Amygdala (tissue), 56 donors: ENCODE measurements around the gene FKBP2.

ENCODE experiments used
- DNase-seq, 56 donors: peaks; one replicate each; lab custom pipeline; 2025; lab: John Stamatoyannopoulos, UW

The FKBP2 gene

DNA sequence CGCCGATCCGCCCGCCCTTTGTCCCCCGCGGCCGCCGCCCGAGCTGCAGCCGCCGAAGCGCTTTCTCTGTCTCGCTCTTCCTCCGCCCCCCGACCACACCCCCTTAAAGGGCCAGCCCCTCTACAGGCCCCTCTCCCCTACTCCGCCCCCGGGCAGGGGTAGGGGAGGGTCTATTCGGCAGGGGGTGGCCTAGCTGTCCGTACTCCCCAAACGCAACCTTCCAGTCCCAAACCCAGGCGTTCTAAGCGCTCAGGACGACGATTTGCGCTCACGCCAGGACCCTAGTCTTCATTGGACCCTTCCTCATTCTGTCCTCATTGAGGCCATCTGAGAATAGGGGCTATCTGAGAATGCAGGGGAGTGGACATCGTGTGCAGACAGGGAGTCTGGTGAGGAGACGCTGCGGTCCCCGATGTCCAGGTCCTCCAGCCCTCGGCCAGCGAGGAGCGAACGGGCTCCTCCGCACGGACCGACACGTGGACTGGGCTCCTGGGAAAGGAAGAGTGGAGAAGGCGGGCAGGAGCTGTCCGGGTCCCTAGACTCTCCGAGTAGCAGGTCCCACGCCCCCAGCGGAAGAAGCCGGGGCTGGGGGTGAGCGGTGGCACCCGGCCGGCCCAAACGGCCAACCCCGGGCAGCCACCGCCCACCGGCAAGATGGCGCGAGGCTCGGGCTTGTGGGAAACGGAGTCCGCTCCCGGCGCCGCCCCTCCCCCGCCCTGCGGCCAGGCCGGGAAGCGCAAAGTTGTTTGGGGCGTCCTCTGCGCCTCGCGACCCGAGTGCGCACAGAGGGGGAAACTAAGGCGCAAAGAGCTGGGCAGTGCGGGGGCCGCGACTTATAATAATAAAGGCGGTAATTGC, 6.2 kb downstream of the FKBP2 start, which contains the start of gene PPP1R14B:
Gene PPP1R14B, minus strand, starts transcription at position 73 of the 858 bp plus-strand sequence. CDS start 270 bp downstream, outside the sequence.
- DNase-seq, result peak in 53 of 56 donors; percentile 36 to 90 (median 73)

DNA sequence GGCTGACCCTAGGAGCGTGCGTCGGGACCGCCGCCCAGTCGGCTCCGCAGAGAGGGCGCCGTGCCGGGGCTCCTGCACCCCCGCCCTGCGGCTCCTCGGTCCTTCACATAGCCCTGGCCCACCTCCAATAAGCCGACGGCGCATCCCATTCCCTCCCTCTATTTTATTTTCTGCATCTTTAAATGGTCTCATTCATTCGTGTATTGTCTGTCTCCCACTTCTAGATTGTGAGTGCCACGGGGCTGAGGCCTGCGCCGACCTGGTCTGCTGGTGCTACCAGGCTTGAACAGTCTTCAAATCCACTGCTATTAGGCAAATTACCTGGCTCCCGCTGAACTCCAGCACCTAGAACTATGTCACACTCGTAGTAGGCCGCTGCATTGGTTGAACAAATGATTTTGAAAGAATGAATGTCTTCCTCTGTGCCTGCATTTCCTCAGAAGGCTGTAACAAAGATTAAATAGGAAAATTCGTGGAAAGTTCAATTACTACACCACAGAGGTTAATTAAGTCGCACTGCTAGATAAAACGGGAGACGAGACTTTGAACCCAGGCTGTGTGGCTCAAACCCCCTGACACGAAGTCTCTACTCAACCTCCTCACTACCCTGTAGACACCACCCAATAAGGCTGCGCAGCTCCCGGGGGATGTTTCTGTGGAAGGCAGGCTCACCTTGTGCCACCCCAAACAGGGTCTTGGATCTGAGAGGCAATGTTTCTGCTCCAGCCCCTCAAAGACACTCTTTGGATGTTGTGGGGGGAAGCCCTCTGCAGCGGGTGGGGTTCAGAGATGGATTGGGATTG, 7.0 kb downstream of the FKBP2 start:
- DNase-seq, result peak in 1 of 56 donors; percentile 84

DNA sequence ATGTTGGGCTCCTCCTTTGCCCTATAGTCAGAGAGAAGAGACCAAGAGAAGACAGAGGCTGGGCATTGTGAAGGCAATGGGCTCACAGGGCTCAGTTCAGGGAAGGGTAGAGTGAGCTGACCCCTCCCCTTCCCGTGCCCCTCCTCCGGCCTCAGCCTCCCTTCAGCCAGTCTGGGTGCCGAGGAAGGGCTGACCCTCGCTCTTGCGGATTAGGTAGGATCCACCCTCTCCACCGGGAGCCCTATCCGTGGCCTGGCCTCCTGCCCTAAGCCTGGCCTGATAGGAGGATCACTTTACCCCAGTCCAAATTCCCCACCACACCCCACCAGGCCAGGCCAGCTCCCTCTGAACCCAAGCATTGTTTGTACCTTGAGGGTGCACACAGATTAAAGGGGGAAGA, 7.7 kb downstream of the FKBP2 start:
- no peak for DNase-seq

DNA sequence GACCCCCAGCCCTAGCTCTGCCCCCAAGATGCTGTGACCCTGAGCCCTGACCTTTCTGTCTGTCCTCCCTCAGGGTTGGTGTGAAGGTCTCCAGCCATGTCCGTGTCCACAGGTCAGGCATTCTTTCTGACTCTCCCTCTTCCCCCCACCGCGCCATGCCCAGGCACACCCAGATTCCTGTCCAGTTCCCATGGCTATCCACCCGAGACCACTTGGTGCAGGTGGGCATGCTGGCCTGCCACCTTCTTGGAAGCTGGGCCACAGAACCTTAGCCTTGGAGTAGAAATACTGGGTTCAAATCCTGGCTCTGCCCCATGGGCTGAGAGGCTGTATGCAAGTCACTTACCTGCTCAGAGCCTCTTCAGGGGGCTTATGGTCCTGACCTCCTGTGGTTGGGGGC, 8.1 kb downstream of the FKBP2 start:
- DNase-seq, result no peak

DNA sequence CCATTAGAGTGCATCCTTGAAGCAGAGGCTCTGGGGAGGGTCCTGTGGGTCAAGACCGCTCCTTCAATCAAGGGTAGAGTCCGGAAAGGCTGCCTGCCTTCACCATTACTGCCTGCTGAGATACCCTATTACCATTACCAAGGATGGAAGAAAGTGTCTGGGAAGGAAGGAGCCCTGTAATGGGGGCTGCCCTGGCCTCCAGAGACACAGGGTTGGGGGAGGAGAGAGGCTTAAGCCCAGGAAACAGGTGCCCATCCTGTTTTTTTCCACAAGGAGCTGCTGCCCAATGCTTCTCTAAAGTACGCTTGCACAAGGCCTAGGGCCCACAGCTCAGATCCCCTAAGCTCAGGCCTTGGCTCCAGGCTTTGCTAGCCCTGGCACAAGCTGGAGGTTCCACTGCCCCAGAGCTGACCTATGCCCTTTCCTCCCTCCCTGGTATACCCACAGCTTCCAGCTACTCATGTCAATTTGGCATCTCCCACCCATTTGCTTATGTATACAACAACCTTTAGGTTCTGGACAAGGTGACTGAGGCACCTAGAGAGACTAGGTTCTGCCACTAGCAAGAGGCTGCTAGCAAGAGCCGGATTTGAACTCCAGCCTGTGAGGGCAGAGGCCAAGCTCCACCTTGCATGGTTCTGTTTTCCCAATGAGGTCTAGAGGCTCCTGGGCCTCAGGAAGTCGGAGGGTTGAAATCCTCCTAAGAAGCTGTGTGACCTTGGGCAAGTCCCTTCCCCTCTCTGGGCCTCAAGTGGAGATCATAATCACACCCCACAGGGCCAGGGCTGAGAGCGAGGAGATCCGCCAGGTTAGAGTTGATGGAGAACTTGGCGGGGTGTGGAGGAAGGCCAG, 8.9 kb downstream of the FKBP2 start:
- DNase-seq, result no peak

DNA sequence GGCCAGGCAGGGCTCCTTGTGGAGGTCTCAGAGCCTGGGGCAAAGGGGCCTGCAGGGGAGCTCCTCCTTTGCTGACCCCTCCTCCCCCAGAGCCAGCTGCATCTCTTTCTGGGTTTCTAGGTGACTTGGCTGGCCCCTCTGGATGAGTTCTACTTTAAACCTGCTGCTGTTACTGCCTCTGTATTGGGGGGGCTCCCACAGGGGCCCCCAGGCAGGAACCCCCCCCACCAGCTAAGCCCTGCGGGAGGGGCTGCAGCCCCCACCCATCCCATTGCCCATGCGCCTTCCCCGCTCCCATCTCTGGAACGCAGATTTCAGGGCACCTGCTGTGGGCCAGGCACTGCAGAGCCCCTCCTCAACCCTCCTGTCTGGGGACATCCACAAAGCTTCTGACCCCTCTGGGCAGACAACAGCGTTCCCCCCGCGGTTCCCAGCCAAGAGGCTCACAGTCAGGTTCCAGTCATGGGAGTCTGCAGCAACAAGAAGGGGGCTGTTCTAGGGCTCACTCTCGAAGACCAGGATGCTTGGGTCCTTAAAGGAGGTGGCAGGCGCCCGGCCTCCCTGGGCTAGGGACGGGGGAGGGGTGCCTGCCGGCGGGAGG, 9.6 kb downstream of the FKBP2 start:
- DNase-seq, result no peak

DNA sequence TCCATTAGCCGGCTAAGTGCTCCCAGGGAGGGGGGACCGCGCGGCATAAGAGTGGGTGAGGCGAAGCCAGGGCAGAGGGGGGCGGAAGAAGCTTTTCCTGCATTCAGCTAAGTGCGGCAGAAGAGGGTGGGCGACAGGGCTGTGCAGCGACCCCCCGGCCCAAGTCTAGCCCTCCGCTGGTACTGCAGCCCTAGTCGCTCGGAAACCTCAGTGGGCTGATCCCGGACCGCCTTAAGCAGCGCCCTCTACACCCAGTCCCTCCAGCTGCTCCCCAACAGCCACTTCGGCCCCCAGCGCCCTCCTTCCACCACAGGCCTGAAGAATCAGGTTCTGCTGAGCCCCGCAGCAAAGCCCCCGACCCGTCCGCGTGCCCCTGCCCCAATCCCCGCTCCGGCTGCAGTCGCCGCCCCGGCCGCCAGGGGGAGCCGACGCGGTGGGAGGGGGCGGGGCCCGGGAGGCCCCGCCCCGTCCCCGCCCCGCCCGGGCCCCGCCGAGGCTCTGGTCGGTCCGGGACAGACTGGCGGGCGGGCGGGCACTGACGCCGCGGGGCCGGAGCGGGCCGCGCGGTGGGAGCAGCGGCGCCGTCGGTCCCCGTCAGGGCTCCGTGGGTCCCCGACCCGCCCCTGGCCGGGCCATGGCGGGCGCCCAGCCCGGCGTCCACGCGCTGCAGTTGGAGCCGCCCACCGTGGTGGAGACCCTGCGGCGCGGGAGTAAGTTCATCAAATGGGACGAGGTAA, 10.3 kb downstream of the FKBP2 start, which contains the start of gene PLCB3:
Gene PLCB3, plus strand, starts transcription at position 515 of the 737 bp plus-strand sequence. Its CDS starts 120 bp downstream, at position 635.
- peak in 26 of 56 donors; percentile 18 to 69 (median 38) for DNase-seq

DNA sequence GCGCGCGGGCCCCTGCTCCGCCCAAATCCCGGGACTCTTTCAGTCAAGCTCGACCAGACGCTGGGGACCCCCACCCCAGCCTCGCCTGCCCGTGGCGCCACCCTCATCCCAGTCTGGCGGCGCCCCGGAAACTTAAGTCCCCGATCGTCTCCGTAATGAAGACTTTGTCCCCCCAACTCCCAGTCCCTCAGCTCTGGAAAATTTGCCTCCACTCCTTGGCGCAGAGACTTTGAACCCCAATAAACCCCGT, 10.8 kb downstream of the FKBP2 start:
- DNase-seq, result no peak

DNA sequence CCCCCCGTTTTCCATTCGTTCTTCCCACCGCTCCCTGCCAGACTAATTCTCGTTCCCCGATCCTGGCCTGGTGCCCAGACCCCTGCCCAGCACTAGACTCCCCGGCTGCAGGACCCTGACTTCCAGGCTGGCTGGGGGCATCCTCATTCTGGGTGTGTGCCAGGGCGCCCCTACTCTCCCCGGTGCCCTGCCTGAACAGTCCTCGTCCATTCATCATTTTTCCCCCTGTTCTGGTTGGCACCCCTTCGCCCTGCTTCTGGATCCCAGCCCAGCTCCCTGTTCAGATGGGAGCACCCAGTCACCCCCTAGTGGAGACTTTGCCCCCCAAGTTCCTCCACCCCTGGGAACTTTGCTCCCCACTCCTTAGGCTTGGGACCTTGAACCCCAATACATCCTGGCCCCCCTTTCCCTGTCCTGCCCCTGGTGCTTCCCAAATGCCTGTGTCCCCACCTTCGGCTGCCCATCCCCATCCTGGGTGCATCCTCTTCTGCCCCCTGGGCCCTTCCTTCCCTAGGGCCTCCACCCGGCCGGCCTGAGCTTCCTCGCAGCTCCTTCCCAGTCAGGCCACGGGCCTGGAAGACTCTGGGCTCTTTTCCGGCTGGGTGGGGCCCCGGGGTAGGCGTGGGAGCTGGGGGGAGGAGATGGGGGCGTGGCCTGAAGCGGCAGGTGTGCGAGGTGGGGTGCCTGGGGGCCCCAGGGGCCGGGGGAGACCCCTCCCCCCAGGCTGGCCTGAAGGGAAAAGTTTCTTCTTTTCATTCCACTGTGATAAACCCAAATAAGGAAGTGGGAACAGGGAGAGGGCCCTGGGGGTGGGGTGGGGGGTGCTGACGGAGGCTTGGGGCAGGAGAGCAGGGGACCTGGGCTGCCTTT, 11.3 kb downstream of the FKBP2 start:
- DNase-seq, result peak in 3 of 56 donors; percentile 13 to 40 (median 18)

DNA sequence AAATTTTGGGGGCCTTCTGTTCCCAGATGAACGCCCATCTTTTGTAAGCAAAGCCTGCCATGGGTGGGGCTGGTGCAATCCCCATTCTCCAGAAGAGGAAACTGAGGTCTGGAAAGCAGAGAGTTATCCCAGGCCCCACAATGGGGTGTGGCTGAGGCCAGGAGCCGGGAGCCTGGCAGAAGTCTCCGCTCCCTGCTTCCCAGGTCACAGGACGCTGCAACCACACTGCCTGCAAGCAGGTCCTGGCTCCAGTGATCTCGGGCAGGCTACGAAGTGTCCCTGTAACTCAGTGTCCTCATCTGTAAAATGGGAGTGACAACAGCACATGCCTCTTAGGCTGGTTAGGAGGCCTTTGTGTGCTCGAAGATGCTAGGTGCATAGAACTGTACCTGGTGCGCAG, 12.1 kb downstream of the FKBP2 start:
- no peak for DNase-seq

DNA sequence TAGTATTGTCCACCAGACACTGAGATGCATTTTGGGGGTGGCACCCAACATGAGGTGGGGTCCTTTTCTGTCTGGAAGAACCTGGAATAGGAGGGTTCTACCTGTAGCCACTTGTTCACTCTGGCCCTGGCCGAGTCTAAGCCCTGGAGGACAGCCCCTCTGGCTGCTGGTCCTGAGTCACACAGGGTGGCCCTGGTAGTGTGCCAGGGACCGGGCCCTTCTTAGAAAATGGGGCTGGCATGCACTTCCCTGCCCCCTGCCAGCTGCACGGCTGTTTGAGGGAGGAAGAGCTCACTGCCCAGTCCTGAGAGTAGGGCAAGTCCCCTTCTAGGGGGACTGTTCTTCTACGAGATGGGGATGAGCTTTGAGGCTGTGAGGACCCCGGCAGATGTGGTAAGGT, 12.6 kb downstream of the FKBP2 start:
- peak in 34 of 56 donors; percentile 7 to 75 (median 45) for DNase-seq

DNA sequence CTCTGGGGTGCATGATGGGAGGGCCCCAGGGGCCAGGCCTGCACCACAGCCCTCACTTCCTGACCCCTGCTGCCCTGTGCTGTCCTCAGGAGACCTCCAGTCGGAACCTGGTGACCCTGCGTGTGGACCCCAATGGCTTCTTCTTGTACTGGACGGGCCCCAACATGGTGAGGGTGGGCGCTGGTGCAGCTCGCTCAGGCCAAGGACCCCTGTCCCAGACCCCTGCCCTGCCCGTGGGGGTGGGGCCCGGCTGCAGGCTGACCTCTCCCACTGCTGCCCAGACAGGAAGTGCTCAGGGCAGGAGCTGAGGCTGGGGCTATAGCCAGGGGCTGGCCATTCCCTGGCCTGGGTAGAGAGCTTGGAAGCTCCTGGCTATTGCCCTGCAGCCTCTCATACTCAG, 13.4 kb downstream of the FKBP2 start:
- no peak for DNase-seq

DNA sequence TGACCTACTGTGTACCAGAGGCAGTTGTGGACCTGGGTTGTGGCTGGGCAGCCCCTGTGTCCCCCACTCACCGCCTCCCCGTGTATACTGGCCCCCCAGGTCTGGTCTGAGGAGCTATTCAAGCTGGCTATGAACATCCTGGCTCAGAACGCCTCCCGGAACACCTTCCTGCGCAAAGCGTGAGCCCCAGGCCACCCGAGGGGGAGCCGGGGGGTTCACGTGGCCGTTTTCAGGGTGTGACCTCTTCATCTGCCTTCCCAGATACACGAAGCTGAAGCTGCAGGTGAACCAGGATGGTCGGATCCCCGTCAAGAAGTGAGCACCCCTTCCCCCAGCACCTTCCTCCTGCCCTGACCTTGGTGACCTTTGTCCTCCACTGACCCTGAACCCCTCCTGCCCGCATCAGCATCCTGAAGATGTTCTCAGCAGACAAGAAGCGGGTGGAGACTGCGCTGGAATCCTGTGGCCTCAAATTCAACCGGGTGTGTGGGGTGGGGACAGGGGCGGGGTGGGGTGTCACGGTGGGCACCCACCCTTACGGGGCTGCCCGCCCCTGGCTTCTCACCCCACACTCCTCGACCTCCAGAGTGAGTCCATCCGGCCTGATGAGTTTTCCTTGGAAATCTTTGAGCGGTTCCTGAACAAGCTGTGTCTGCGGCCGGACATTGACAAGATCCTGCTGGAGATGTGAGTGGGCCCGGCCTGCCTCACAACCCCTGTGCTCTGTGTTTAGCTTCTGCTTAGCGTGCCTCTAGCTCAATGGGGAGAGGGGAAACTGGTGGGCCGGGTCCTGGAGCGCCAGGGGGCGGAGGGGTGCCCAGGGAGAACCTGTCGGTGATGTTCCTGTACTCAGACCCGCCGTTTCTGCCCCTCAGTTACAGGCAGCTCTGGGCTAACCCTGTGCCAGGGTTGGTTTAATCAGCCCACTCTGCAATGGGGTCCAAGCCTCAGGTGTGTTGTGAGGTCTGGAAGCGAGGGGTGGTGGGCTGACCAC, 14.5 kb downstream of the FKBP2 start:
- no peak for DNase-seq

DNA sequence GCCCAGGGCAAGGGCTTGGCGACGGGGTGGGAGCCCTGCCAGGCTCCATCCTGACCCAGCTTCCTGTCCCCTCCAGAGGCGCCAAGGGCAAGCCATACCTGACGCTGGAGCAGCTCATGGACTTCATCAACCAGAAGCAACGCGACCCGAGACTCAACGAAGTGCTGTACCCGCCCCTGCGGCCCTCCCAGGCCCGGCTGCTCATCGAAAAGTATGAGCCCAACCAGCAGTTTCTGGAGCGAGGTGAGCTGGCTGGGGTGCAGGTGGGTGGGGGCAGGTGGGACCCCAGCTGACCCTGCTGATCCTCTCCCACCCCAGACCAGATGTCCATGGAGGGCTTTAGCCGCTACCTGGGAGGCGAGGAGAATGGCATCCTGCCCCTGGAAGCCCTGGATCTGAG, 15.4 kb downstream of the FKBP2 start:
- DNase-seq, result no peak

DNA sequence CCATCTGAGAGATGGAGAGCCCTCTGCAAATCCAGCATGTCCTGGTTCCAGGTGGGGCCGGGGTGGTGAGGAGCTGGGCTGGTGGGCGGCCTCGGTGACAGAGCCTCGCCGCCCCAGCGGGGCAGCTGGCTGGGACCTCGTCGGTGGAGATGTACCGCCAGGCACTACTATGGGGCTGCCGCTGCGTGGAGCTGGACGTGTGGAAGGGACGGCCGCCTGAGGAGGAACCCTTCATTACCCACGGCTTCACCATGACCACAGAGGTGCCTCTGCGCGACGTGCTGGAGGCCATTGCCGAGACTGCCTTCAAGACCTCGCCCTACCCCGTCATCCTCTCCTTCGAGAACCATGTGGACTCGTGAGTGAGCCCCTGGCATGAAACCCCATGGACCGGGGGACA, 17.5 kb downstream of the FKBP2 start:
- DNase-seq, result no peak

DNA sequence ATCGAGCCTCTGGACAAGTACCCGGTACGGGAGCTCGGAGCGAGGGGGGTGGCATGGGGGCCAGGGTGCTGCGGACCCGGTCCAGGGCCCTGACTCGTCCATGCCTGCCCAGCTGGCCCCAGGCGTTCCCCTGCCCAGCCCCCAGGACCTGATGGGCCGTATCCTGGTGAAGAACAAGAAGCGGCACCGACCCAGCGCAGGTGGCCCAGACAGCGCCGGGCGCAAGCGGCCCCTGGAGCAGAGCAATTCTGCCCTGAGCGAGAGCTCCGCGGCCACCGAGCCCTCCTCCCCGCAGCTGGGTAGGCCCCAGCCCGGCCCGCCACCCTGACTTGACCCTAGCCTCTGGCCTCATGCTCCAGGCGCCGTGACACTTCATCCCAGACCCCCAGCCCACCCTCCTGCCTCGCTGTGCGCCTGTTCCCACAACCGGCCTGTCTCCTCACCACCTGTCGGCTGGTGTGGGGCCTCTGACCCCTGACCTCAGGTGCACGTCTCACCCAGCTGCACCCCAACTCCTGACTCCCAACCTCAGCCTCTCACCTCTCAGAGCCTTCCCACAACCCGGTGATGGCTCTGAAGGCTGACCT, 18.1 kb downstream of the FKBP2 start:
- DNase-seq, result peak in 1 of 56 donors; percentile 26

DNA sequence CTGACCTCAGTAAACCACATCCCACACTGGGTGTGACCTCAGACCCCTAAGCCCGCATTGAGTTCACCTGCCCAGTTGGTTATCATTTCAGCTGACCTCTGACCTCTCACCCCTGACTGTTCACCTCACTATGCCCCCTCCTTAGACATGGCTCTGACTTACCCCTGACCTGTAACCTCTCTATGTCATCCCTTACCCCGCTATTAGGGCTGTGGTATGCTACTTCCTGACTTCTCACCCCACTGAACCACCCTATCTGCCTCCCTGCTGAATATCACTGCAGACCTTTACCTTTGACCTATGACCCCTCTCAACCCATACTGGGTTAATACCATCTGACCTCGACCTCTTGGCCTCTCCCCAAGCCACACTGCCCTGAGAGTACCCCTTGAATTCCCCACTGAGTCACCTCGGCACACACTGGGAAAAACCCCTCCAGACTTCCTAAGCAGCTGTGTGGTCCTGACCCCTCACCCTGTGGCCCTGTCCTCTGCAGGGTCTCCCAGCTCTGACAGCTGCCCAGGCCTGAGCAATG, 18.7 kb downstream of the FKBP2 start:
- DNase-seq, result no peak
